Heart left ventricle (tissue), 16 donors: ENCODE results near the gene FNIP1. TPM values are rescaled to one million over a fixed set of nuclear protein-coding genes. Genes with fewer than 3 reads are reported as not detected.

Experiments
- ATAC-seq, 4 donors: fragments of 200-7000 bp; cut with Tn5 transposase; one replicate each; pipeline ENCODE4 v1.9.1; 2020 to 2022; ENCODE audit warnings: moderate library complexity in 4 of 4, mild to moderate bottlenecking in 3 of 4, moderate number of reproducible peaks in 1 of 4
- DNase-seq, 5 donors: peaks; one replicate each; pipeline ENCODE4 v3.0.0-alpha.2; 2020
- H3K27ac ChIP-seq, 12 donors: fragments of 200-600 bp; sonication (generic) in 4 of 12; one replicate each; pipeline versions ENCODE4 v1.5.0 to v1.8.0; 2016 to 2022; ENCODE audit warnings: mild to moderate bottlenecking in 2 of 12
- H3K27me3 ChIP-seq, 9 donors: fragments of 200-600 bp; sonication (generic) in 2 of 9; one replicate each; pipeline versions ENCODE4 v1.5.1 to v1.8.0; 2016 to 2022; ENCODE audit warnings: mild to moderate bottlenecking in 3 of 9
- H3K36me3 ChIP-seq, 9 donors: fragments of 200-600 bp; sonication (generic) in 2 of 9; one replicate each; pipeline versions ENCODE4 v1.5.0 to v1.8.0; 2018 to 2022; ENCODE audit warnings: mild to moderate bottlenecking in 2 of 9
- H3K4me1 ChIP-seq, 12 donors: fragments of 200-600 bp; sonication (generic) in 4 of 12; one replicate each; pipeline versions ENCODE4 v1.5.0 to v1.8.0; 2016 to 2022; ENCODE audit warnings: mild to moderate bottlenecking in 3 of 12
- H3K4me3 ChIP-seq, 12 donors: fragments of 200-600 bp; sonication (generic) in 4 of 12; one replicate each; pipeline versions ENCODE4 v1.5.0 to v1.8.0; 2017 to 2022; ENCODE audit warnings: mild to moderate bottlenecking in 9 of 12, moderate library complexity in 4 of 12
- H3K9me3 ChIP-seq, 12 donors: fragments of 200-600 bp; sonication (generic) in 4 of 12; one replicate each; pipeline versions ENCODE4 v1.5.0 to v1.8.0; 2016 to 2022; ENCODE audit warnings: mild to moderate bottlenecking in 1 of 12
- POLR2A ChIP-seq, 2 donors: fragments of 450-650 bp; IDR thresholded peaks; one replicate each; pipeline ENCODE4 v1.6.1; 2017; ENCODE audit warnings: antibody characterized with exemption in 2 of 2, mild to moderate bottlenecking in 2 of 2, moderate library complexity in 2 of 2
- WGBS, 4 donors: extraction: QIAGEN DNeasy Blood & Tissue Kit in 2 of 4; methylation state at CpG; one replicate each; pipeline versions ENCODE4 v1.1.5 to v1.1.7; 2013 to 2018; 5-methylcytosine and 5-hydroxymethylcytosine counted together
- intact Hi-C, 10 donors: fragments of 100-400 bp; cut with DNase I; formaldehyde crosslinking; loops; one replicate each; pipeline versions ENCODE4 v1.11.1 to v1.14.2; 2022
- polyA plus RNA-seq, 2 donors: library from polyadenylated mRNA; stranded (reverse); fragments of 200-250 nt; gene quantifications; one replicate each; pipeline ENCODE4 v1.2.3, GENCODE V29; 2013
- total RNA-seq, 9 donors: library from RNA; depleted of rRNA in 2 of 9; stranded (reverse); fragments of >200 nt in 2 of 9; fragmentation: NEBNext Ultra II Directional in 3 of 9; extraction: Animal tissue kit (Norgen Biotek cat#: 25700) in 3 of 9; gene quantifications; one replicate each; pipeline versions ENCODE4 v1.1.0 to v1.2.4, GENCODE V29; 2016 to 2023
- TF ChIP-seq, protein P1 (sequence below), 12 donors: fragments of 200-600 bp; sonication (generic) in 4 of 12; IDR thresholded peaks; one replicate each; pipeline versions ENCODE4 v1.5.0 to v1.8.0; 2018 to 2022; ENCODE audit warnings: antibody characterized with exemption in 12 of 12, mild to moderate bottlenecking in 5 of 12
- donor health status: ischemic (EF 13 %, LVEDD 7.1; RV severe dilation, severe dysfunction).
- donor health status: healthy with polysubstance abuse.
- donor health status: DM: no; HTN: yes; CAD: no.
- donor health status: DM: no; HTN: no; CAD: no.
- donor health status: ischemic (EF 25% LVEDD 6.9; RV normal size, moderate dysfunction).
- donor health status: ischemic (EF 25% LVEDD 5.7; RV mildly dilated, moderate dysfunction).
- donor health status: healthy.
- donor health status: DM: yes; HTN: yes; CAD: no.
- donor health status: ischemic (EF 35%, LVEDD 5.7; RV mildly dilated, moderate dysfunction).
- donor health status: nonischemic (EF 11% LVEDD 7.7; RV severe dilation, severe dysfunction).
- donor health status: DM: yes; HTN: yes; CAD: no.
- donor health status: PGD.
- donor health status: ischemic (EF 29% LVEDD 5.4; RV normal size, mild dysfunction).
- donor health status: nonischemic (EF 23%, LVEDD 6.1; RV moderate dilation, normal function).

The FNIP1 gene
- total and polyA plus RNA-seq, 11 donors: 5.6 to 41.3 (median 33.7) TPM

DNA sequence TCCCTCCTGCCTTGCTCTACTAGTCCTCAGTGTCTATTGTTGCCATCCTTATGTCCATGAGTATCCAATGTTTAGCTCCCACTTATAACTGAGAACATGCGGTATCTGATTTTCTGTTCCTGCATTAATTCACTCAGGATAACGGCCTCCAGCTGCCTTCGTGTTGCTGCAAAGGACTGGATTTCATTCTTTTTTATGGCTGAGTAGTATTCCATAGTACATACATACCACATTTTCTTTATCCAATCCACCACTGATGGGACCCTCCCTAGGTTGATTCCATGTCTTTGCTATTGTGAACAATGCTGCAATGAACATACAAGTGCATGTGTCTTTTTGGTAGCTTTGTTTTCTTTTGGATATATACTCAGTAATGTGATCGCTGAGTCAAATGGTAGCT is 50.4 kb downstream of the FNIP1 start:
- peaks cover 0 to 30% (median 24%) of the 10 kb centered on the region in 9 donors for H3K36me3 ChIP-seq
- H3K4me1 ChIP-seq: peaks cover 0 to 22% (median 5%) of the 10 kb centered on the region in 12 donors
- intact Hi-C loops: no loop called here
- H3K9me3 ChIP-seq: no peaks in the 10 kb centered on the region
- no peak for ATAC-seq
- H3K27ac ChIP-seq: no peak overlapping the region
- no peaks in the 10 kb centered on the region for H3K27me3 ChIP-seq
- no peak for DNase-seq
- TF ChIP-seq, protein P1, sequence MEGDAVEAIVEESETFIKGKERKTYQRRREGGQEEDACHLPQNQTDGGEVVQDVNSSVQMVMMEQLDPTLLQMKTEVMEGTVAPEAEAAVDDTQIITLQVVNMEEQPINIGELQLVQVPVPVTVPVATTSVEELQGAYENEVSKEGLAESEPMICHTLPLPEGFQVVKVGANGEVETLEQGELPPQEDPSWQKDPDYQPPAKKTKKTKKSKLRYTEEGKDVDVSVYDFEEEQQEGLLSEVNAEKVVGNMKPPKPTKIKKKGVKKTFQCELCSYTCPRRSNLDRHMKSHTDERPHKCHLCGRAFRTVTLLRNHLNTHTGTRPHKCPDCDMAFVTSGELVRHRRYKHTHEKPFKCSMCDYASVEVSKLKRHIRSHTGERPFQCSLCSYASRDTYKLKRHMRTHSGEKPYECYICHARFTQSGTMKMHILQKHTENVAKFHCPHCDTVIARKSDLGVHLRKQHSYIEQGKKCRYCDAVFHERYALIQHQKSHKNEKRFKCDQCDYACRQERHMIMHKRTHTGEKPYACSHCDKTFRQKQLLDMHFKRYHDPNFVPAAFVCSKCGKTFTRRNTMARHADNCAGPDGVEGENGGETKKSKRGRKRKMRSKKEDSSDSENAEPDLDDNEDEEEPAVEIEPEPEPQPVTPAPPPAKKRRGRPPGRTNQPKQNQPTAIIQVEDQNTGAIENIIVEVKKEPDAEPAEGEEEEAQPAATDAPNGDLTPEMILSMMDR (IDR thresholded peaks at IDR 0.05): no peak
- no peak for TF ChIP-seq POLR2A (IDR thresholded peaks at IDR 0.05)
- WGBS, 4 donors: 96 to 98% (median 97%) methylated on average over 4 of the region's 4 CpGs
- H3K4me3 ChIP-seq: no peak overlapping the region

DNA sequence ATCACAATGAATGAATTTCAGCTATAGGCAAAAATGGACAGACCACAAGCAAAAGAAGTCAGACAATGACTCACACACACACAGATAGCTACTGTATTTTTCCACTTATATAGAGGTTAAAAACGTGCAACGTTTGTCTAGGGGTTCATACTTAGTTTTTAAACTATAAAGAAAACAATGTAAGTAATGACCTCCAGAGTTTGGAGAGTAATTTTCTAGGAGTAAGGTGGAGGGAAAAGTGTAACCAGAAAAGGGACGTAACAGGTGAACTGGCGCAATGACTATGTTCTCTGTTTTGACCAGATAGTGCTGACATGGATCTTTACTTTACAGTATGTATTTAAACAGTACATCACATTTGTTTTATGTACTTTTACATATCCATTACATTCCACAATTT is 51.1 kb downstream of the FNIP1 start:
- WGBS, 4 donors: 77 to 85% (median 82%) methylated on average over 4 of the region's 4 CpGs
- DNase-seq: no peak
- Histone ChIP-seq H3K27me3 (no peaks in the 10 kb centered on the region), H3K9me3 (no peaks in the 10 kb centered on the region), H3K36me3 (peaks cover 0 to 37% (median 29%) of the 10 kb centered on the region in 9 donors), H3K4me3 (no peak overlapping the region), H3K4me1 (peaks cover 0 to 22% (median 5%) of the 10 kb centered on the region in 12 donors), H3K27ac (no peak overlapping the region)
- no peak for ATAC-seq
- intact Hi-C loops: no loop called here
- TF ChIP-seq POLR2A (IDR thresholded peaks at IDR 0.05): no peak
- TF ChIP-seq, protein P1 (IDR thresholded peaks at IDR 0.05): no peak

DNA sequence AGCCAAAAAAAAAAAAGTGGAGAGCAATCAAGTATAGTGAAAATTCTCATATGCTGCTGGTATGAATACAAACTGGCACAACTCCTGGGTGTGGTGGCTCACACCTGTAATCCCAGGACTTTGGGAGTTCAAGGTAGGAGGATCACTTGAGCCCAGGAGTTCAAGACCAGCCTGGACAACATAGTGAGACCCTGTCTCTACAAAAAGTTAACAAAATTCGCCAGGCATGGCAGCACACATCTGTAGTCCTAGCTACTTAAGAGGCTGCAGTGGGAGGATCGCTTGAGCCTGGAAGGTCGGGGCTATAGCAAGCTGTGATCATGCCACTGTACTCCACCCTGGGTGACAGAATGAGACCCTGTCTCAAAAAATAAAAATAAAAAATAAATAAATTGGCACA is 51.7 kb downstream of the FNIP1 start:
- peaks cover 0 to 22% (median 5%) of the 10 kb centered on the region in 12 donors for H3K4me1 ChIP-seq
- TF ChIP-seq POLR2A (IDR thresholded peaks at IDR 0.05): no peak
- TF ChIP-seq, protein P1 (IDR thresholded peaks at IDR 0.05): no peak
- ATAC-seq: no peak
- no peaks in the 10 kb centered on the region for H3K27me3 ChIP-seq
- H3K9me3 ChIP-seq: no peaks in the 10 kb centered on the region
- H3K36me3 ChIP-seq: peaks cover 0 to 43% (median 35%) of the 10 kb centered on the region in 9 donors
- intact Hi-C loops: no loop called here
- H3K27ac ChIP-seq: no peak overlapping the region
- H3K4me3 ChIP-seq: no peak overlapping the region
- no peak for DNase-seq
- WGBS, 4 donors: 90 to 98% (median 95%) methylated on average over 3 of the region's 3 CpGs

DNA sequence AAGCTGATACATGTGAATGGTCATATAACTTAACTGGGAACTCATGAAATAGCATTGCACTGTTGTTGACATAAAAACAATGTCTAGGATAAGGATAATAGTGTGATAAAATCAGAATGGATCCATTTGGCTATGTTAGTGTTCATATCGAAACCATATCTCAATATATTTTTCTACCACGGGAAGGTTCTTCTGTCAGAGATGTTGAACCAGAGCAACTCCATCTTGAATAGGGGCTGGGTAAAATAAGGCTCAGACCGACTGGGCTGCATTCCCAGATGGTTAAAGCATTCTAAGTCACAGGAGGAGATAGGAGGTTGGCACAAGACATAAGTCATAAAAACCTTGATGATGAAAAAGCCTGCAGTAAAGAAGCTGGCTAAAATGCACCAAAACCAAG is 56.3 kb downstream of the FNIP1 start:
- Histone ChIP-seq H3K9me3 (no peaks in the 10 kb centered on the region), H3K27me3 (no peaks in the 10 kb centered on the region), H3K36me3 (peaks cover 0 to 64% (median 50%) of the 10 kb centered on the region in 9 donors), H3K27ac (no peak overlapping the region), H3K4me3 (no peak overlapping the region), H3K4me1 (peaks cover 0 to 8% (median 0%) of the 10 kb centered on the region in 12 donors)
- TF ChIP-seq POLR2A (IDR thresholded peaks at IDR 0.05): no peak
- TF ChIP-seq, protein P1 (IDR thresholded peaks at IDR 0.05): no peak
- WGBS, 4 donors: 80 to 95% (median 93%) methylated on average over 3 of the region's 3 CpGs
- DNase-seq (no peak), ATAC-seq (no peak)
- intact Hi-C loops: no loop called here
